ENCODE results near the gene GRID1.

GRID1 gene

GRCh38 chr10:86252079-86252478 lies 114.5 kb downstream of the GRID1 start:
- no peak for DNase-seq
- Mint-ChIP-seq H3K4me1 (peaks cover 17% of the 10 kb centered on the region), H3K27ac (no peak overlapping the region), H3K27me3 (ENCODE audit: low read depth, poor library complexity) (peaks cover 30% of the 10 kb centered on the region), H3K9me3 (peaks cover 16% of the 10 kb centered on the region), H3K4me3 (no peak overlapping the region), H3K36me3 (ENCODE audit: low read depth) (no peaks in the 10 kb centered on the region)
- TF ChIP-seq CTCF (IDR thresholded peaks at IDR 0.05) = no peak

DNA sequence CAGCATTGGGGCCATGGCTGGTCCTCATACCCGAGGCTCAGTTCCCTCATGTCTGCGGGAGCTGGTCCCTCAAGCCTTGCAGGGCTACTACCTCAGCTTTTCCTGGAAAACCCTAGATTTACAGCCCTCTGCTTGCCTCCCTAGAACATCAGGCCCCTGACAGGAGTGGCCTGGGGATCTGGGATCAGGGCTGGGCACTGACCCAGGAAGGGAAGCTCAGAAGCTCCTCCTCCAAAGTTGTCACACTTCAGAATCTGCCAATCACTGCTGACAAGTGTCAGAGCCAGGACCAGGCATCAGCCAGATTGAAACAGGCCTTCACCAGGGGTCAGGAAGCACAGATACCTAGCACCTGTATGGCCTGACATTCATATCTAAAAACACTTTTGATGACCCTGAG lies 115.2 kb downstream of the GRID1 start:
- no peak for DNase-seq
- no peak overlapping the region for H3K27ac Mint-ChIP-seq
- H3K36me3 Mint-ChIP-seq (ENCODE audit: low read depth) = no peaks in the 10 kb centered on the region
- no peak for TF ChIP-seq CTCF (IDR thresholded peaks at IDR 0.05)
- H3K4me1 Mint-ChIP-seq = peaks cover 17% of the 10 kb centered on the region
- peaks cover 27% of the 10 kb centered on the region for H3K27me3 Mint-ChIP-seq (ENCODE audit: low read depth, poor library complexity)
- no peak overlapping the region for H3K4me3 Mint-ChIP-seq
- H3K9me3 Mint-ChIP-seq = peaks cover 16% of the 10 kb centered on the region

GRCh38 chr10:86250399-86250798 lies 116.2 kb downstream of the GRID1 start:
- no peak overlapping the region for H3K4me3 Mint-ChIP-seq
- H3K27me3 Mint-ChIP-seq (ENCODE audit: low read depth, poor library complexity) = peaks cover 28% of the 10 kb centered on the region
- H3K27ac Mint-ChIP-seq = no peak overlapping the region
- H3K36me3 Mint-ChIP-seq (ENCODE audit: low read depth) = no peaks in the 10 kb centered on the region
- no peak for DNase-seq
- peaks cover 17% of the 10 kb centered on the region for H3K4me1 Mint-ChIP-seq
- no peak for TF ChIP-seq CTCF (IDR thresholded peaks at IDR 0.05)
- peaks cover 16% of the 10 kb centered on the region for H3K9me3 Mint-ChIP-seq

DNA sequence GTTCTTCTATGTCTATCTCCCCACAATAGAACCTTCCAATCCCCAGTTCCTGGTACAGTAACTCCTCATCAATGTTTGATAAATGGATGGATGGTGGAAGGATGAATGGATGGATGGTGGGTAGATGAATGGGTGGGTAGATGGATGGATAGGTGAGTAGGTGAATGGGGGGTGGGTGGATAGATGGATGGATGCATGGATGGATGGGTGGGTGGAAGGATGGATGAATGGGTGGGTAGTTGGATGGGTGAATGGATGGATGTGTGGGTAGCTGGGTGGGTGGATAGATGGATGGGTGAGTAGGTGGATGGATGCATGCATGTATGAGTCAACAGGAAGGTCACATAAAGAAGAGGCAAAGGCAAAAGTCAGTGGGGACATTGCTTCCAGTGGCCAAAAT lies 116.8 kb downstream of the GRID1 start:
- DNase-seq = no peak
- TF ChIP-seq CTCF (IDR thresholded peaks at IDR 0.05) = no peak
- no peak overlapping the region for H3K27ac Mint-ChIP-seq
- H3K27me3 Mint-ChIP-seq (ENCODE audit: low read depth, poor library complexity) = peaks cover 28% of the 10 kb centered on the region
- H3K9me3 Mint-ChIP-seq = peaks cover 16% of the 10 kb centered on the region
- H3K36me3 Mint-ChIP-seq (ENCODE audit: low read depth) = no peaks in the 10 kb centered on the region
- H3K4me3 Mint-ChIP-seq = no peak overlapping the region
- peaks cover 17% of the 10 kb centered on the region for H3K4me1 Mint-ChIP-seq

DNA sequence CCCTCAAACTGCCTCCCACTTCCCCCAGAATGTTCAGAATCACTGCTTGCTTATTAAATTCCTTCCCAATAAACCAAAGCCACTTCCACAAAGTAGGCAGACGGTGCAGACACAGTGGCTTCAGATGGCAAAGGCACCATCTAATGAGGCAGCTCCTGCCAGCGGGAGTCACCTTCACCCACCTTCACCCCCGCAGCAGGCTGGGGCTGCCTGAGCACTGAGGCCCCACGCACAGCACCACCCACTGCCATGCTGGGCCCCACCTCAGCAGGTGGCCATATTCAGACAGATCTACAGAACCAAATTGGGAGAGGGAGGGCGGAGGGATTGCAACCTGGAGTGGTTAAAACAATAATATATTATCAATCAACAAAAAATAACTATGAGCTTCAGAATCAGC lies 118.5 kb downstream of the GRID1 start:
- H3K4me1 Mint-ChIP-seq = peaks cover 17% of the 10 kb centered on the region
- peaks cover 16% of the 10 kb centered on the region for H3K9me3 Mint-ChIP-seq
- no peak for DNase-seq
- H3K27ac Mint-ChIP-seq = no peak overlapping the region
- no peaks in the 10 kb centered on the region for H3K36me3 Mint-ChIP-seq (ENCODE audit: low read depth)
- no peak for TF ChIP-seq CTCF (IDR thresholded peaks at IDR 0.05)
- H3K27me3 Mint-ChIP-seq (ENCODE audit: low read depth, poor library complexity) = peaks cover 14% of the 10 kb centered on the region
- H3K4me3 Mint-ChIP-seq = no peak overlapping the region

DNA sequence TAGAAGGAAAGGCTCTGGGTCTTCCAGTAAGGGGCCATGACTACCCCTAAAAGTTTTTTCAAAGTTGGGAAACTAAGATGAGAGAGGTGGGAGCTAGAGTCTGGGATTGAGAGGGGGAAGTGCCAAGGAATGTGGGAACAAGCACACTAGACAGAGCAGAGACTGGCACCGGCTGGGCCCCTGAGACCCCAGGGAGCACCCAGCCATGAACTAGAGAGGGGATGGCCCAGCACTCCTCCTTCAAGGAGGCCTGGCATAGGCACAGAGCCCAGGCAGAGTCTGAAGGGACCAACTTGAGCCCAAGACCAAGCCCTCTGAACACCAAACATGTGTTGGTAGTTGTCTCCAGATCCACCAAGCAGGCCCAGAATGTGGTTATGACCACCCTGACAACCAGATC lies 119.0 kb downstream of the GRID1 start:
- H3K36me3 Mint-ChIP-seq (ENCODE audit: low read depth) = no peaks in the 10 kb centered on the region
- no peak for DNase-seq
- peaks cover 16% of the 10 kb centered on the region for H3K4me1 Mint-ChIP-seq
- peaks cover 14% of the 10 kb centered on the region for H3K27me3 Mint-ChIP-seq (ENCODE audit: low read depth, poor library complexity)
- H3K9me3 Mint-ChIP-seq = peaks cover 16% of the 10 kb centered on the region
- no peak overlapping the region for H3K27ac Mint-ChIP-seq
- no peak overlapping the region for H3K4me3 Mint-ChIP-seq
- no peak for TF ChIP-seq CTCF (IDR thresholded peaks at IDR 0.05)

Data from nephron progenitor cell (in vitro differentiated cells).